HUDEP-2 (cell line): ENCODE results near the gene NRAP.
A peak's percentile ranks its signal among the peaks of the same experiment; 100 is the strongest.
"Not testable (repeated sequence)": the region's sequence is repeated elsewhere in the genome, so short reads cannot be mapped to it uniquely, and the experiment has no call there.

Experiments used
- DNase-seq, 76 experiments: peaks; one replicate each; lab custom pipeline; 2025; ENCODE audit not compliant: unreplicated experiment in 76 of 76; lab: John Stamatoyannopoulos, UW

NRAP gene

GRCh38 chr10:113686028-113686427, 22.2 kb upstream of the NRAP start:
- no peak for DNase-seq

- DNase-seq = no peak
These were observed 19.5 kb upstream of the NRAP start for GRCh38 chr10:113683300-113683699.

- DNase-seq = no peak
These were observed 18.0 kb upstream of the NRAP start for GRCh38 chr10:113681533-113682470.

- DNase-seq = peak in 7 of 76 experiments; percentile 4 to 29 (median 13)
These were observed 16.6 kb upstream of the NRAP start for GRCh38 chr10:113680190-113681111.

- peak in 66 of 76 experiments; percentile 1 to 67 (median 42) for DNase-seq
These were observed 15.8 kb upstream of the NRAP start, which contains the start of gene CASP7 for GRCh38 chr10:113679463-113680189. Gene CASP7, plus strand, starts transcription at chr10:113679912. Its CDS starts 17,582 bp downstream, at chr10:113697494.

GRCh38 chr10:113666682-113667252, 2.9 kb upstream of the NRAP start:
- no peak for DNase-seq

- no peak for DNase-seq
These were observed 2.0 kb upstream of the NRAP start for GRCh38 chr10:113665806-113666354.

GRCh38 chr10:113665352-113665751, 1.5 kb upstream of the NRAP start:
- no peak for DNase-seq

GRCh38 chr10:113663142-113663541, 699 bp downstream of the NRAP start:
- no peak for DNase-seq

- DNase-seq = no peak
These were observed 2.5 kb downstream of the NRAP start for GRCh38 chr10:113661332-113661731.

- DNase-seq = no peak
These were observed 6.3 kb downstream of the NRAP start for GRCh38 chr10:113657544-113657943.

- DNase-seq = no peak
These were observed 6.9 kb downstream of the NRAP start for GRCh38 chr10:113656896-113657295.

GRCh38 chr10:113652456-113652855, 11.4 kb downstream of the NRAP start:
- DNase-seq = not testable (repeated sequence)

- no peak for DNase-seq
These were observed 11.9 kb downstream of the NRAP start for GRCh38 chr10:113651898-113652297.

GRCh38 chr10:113651021-113651420, 12.8 kb downstream of the NRAP start:
- DNase-seq = no peak

GRCh38 chr10:113650172-113650571, 13.7 kb downstream of the NRAP start:
- no peak for DNase-seq

GRCh38 chr10:113648478-113648877, 15.4 kb downstream of the NRAP start:
- DNase-seq = no peak

- DNase-seq = no peak
These were observed 16.0 kb downstream of the NRAP start for GRCh38 chr10:113647812-113648211.

- DNase-seq = no peak
These were observed 17.3 kb downstream of the NRAP start for GRCh38 chr10:113646336-113647201.
